Activated B cell treated with CpG ODN at 0.5 μM for 24 hours (primary cell): Measurements from ENCODE around the gene UBE2E2. TPM values are rescaled to one million over a fixed set of nuclear protein-coding genes. Genes with fewer than 3 reads are reported as not detected.

Experiments used
- ATAC-seq: fragments of 200-7000 bp; cut with Tn5 transposase; one replicate; pipeline ENCODE4 v1.10.0; 2021; ENCODE audit warnings: low read depth, mild to moderate bottlenecking, moderate library complexity
- CTCF ChIA-PET: fragments of 350-600 bp; sonication (Branson Sonifier 250); formaldehyde crosslinking; loops from one replicate; lab custom pipeline; 2021; ENCODE audit warnings: antibody characterized with exemption; lab: Charles Lee
- POLR2A ChIA-PET: fragments of 350-600 bp; sonication (Branson Sonifier 250); formaldehyde crosslinking; loops from one replicate; lab custom pipeline; 2021; ENCODE audit warnings: antibody characterized with exemption; lab: Charles Lee
- DNase-seq: peaks from one replicate; pipeline ENCODE4 v3.0.0; 2022
- H3K27ac Mint-ChIP-seq: one replicate; pipeline ENCODE4 v1.8.0; 2020; ENCODE audit warnings: mixed read lengths
- H3K27me3 Mint-ChIP-seq: one replicate; pipeline ENCODE4 v1.8.0; 2021; ENCODE audit warnings: mixed read lengths
- H3K36me3 Mint-ChIP-seq: one replicate; pipeline ENCODE4 v1.8.0; 2021; ENCODE audit warnings: low read depth, mixed read lengths
- H3K4me1 Mint-ChIP-seq: one replicate; pipeline ENCODE4 v1.8.0; 2021; ENCODE audit warnings: mixed read lengths
- H3K4me3 Mint-ChIP-seq: one replicate; pipeline ENCODE4 v1.8.0; 2020; ENCODE audit warnings: mild to moderate bottlenecking, mixed read lengths
- H3K9me3 Mint-ChIP-seq: one replicate; pipeline ENCODE4 v1.8.0; 2020; ENCODE audit warnings: mixed read lengths
- CTCF ChIP-seq: fragments of 200-600 bp; IDR thresholded peaks from one replicate; pipeline ENCODE4 v1.8.0; 2022; ENCODE audit warnings: antibody characterized with exemption, mild to moderate bottlenecking
- intact Hi-C: fragments of 100-400 bp; cut with micrococcal nuclease; formaldehyde crosslinking; loops from one replicate; pipeline ENCODE4 v1.15.1; 2024
- total RNA-seq: library from RNA; stranded (reverse); gene quantifications from 2 replicates; pipeline ENCODE4 v1.2.3, GENCODE V29; 2022

UBE2E2 gene
- total RNA-seq, 1 donor from 2014 or later = 48.5 TPM

DNA sequence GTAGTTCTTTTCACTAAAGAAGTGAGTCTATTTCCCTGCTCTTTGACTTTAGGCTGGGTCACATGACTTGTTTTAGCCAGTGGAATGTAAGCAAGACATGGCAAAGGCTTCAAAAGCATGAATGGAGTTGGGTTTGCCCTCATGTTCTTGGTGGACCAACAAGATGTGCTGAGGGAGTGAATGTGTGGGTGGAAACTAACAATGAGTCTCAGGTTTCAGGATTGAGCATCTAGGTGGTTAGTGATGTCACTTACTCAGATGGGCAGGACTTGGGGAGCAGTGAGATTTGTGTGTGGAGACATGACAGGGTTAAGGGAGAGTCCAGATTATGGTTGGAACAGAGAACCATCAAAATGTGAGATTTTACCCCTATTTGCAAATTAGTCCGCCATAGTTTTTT is 421.2 kb downstream of the UBE2E2 start:
- no peaks in the 10 kb centered on the region for H3K4me1 Mint-ChIP-seq
- ATAC-seq (no peak), DNase-seq (no peak)
- no peak overlapping the region for H3K27ac Mint-ChIP-seq
- H3K9me3 Mint-ChIP-seq = peaks cover 15% of the 10 kb centered on the region
- POLR2A ChIA-PET = no interaction called here
- H3K27me3 Mint-ChIP-seq = no peaks in the 10 kb centered on the region
- no peaks in the 10 kb centered on the region for H3K36me3 Mint-ChIP-seq
- TF ChIP-seq CTCF = no peak
- intact Hi-C loops = no loop called here
- no peak overlapping the region for H3K4me3 Mint-ChIP-seq
- CTCF ChIA-PET = no interaction called here

DNA sequence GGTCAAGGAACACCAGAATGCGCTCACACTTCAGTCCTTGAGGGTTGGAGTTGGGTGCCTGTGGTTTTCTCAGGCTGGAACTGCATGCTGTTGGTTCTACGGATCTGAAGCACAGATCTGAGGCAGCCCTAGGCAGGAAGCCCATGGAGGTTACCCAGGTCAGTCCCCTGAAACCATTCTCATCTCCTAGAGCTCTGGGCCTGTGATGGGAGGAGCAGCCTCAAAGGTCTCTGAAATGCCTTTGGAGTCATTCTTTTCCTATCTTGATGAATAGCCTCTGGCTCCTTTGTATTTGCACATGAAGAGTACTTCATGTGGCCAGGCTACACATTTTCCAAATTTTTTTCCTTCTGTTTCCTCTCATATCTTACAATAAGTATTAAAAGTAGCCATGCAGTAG is 423.3 kb downstream of the UBE2E2 start:
- intact Hi-C loops = no loop called here
- no peak overlapping the region for H3K27ac Mint-ChIP-seq
- H3K4me1 Mint-ChIP-seq = no peaks in the 10 kb centered on the region
- POLR2A ChIA-PET = no interaction called here
- peaks cover 15% of the 10 kb centered on the region for H3K9me3 Mint-ChIP-seq
- H3K36me3 Mint-ChIP-seq = no peaks in the 10 kb centered on the region
- CTCF ChIA-PET = no interaction called here
- TF ChIP-seq CTCF = no peak
- no peaks in the 10 kb centered on the region for H3K27me3 Mint-ChIP-seq
- no peak overlapping the region for H3K4me3 Mint-ChIP-seq
- DNase-seq (no peak), ATAC-seq (no peak)

DNA sequence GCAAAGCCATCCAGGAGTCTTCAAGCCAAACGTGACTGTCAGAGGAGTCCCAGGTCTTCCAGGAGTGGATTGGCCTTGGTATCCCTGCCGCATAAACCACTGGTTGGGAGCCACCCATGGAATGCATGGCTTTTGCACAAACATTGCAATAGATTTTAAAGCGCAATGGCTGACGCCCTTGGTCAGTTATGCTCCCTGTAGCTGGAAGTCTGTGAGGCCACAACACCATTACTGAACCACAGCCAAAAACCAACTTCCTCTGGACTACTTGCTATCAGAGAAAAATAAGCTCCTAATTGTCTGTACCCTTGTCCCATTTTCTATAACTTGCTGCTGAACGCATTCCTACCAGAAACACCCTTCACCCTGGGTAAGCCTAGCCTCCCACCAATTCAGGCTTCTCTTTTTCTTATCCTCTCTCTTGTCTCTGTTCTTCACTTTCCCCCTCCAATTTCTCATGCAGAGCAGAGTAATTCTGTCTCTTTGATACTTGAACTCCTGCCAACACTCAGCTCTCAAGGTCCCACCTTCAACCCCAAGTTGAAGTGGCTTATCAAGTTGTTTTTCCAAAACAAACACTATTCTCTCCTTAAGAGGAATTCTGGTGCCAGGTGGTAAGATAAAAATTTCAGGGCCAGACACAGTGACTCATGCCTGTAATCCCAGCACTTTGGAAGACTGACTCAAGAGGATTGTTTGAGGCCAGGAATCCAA is 426.2 kb downstream of the UBE2E2 start:
- DNase-seq (no peak), ATAC-seq (no peak)
- ChIA-PET CTCF (no interaction called here), POLR2A (interaction anchor here (0.5 kb wide), 1 partner anchor 66 kb away, joined by 4 read pairs; no protein-coding TSS in a partner anchor)
- Mint-ChIP-seq H3K27me3 (no peaks in the 10 kb centered on the region), H3K36me3 (no peaks in the 10 kb centered on the region), H3K4me1 (no peaks in the 10 kb centered on the region), H3K4me3 (no peak overlapping the region), H3K9me3 (peaks cover 13% of the 10 kb centered on the region), H3K27ac (no peak overlapping the region)
- intact Hi-C loops = no loop called here
- TF ChIP-seq CTCF = no peak

- H3K4me3 Mint-ChIP-seq = no peak overlapping the region
- no peaks in the 10 kb centered on the region for H3K27me3 Mint-ChIP-seq
- CTCF ChIA-PET = no interaction called here
- H3K4me1 Mint-ChIP-seq = no peaks in the 10 kb centered on the region
- POLR2A ChIA-PET = no interaction called here
- intact Hi-C loops = no loop called here
- no peak for ATAC-seq
- H3K9me3 Mint-ChIP-seq = peaks cover 6% of the 10 kb centered on the region
- no peaks in the 10 kb centered on the region for H3K36me3 Mint-ChIP-seq
- TF ChIP-seq CTCF = no peak
- DNase-seq = no peak
- H3K27ac Mint-ChIP-seq = no peak overlapping the region
Measured at GRCh38 chr3:23633261-23633960, 430.3 kb downstream of the UBE2E2 start.

GRCh38 chr3:23637339-23637738 is 434.2 kb downstream of the UBE2E2 start:
- ATAC-seq = no peak
- CTCF ChIA-PET = no interaction called here
- H3K36me3 Mint-ChIP-seq = no peaks in the 10 kb centered on the region
- no peak overlapping the region for H3K4me3 Mint-ChIP-seq
- intact Hi-C loops = no loop called here
- H3K4me1 Mint-ChIP-seq = no peaks in the 10 kb centered on the region
- no peak for TF ChIP-seq CTCF
- POLR2A ChIA-PET = no interaction called here
- peaks cover 6% of the 10 kb centered on the region for H3K9me3 Mint-ChIP-seq
- no peak for DNase-seq
- no peak overlapping the region for H3K27ac Mint-ChIP-seq
- no peaks in the 10 kb centered on the region for H3K27me3 Mint-ChIP-seq
